ENCODE results near the gene ZC2HC1B.

DNA sequence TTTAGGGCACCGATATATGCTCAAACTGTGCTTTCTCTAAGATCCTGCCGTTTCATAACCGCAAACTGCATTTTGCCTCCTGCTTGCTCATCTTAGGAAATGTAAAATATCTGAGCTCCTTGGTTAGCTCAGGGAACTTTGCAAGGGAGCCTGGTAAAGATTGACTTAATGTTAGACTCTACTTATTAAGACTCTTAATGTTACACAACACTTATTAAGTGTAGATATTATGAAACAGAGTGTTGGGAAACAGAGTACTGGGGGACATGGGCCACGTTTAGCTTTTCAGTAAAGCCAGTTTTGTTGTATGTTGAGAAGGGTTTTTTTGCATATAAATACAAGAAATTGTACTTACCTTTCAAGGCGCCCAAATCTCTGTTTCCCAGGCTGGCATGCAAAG lies 19.2 kb upstream of the ZC2HC1B start:
- TF ChIP-seq ZFX (IDR thresholded peaks at IDR 0.05; ENCODE audit: borderline replicate concordance), result no peak
- TF ChIP-seq, protein P1, sequence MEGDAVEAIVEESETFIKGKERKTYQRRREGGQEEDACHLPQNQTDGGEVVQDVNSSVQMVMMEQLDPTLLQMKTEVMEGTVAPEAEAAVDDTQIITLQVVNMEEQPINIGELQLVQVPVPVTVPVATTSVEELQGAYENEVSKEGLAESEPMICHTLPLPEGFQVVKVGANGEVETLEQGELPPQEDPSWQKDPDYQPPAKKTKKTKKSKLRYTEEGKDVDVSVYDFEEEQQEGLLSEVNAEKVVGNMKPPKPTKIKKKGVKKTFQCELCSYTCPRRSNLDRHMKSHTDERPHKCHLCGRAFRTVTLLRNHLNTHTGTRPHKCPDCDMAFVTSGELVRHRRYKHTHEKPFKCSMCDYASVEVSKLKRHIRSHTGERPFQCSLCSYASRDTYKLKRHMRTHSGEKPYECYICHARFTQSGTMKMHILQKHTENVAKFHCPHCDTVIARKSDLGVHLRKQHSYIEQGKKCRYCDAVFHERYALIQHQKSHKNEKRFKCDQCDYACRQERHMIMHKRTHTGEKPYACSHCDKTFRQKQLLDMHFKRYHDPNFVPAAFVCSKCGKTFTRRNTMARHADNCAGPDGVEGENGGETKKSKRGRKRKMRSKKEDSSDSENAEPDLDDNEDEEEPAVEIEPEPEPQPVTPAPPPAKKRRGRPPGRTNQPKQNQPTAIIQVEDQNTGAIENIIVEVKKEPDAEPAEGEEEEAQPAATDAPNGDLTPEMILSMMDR (IDR thresholded peaks at IDR 0.05), result no peak

Data from 22Rv1 (cell line).